Measurements from ENCODE around the gene EPS8L2.

- TF ChIP-seq CTCF (conservative IDR thresholded peaks at IDR 0.05) (no peak), ZFX (IDR thresholded peaks at IDR 0.05) (no peak)
Observed at GRCh38 chr11:693887-694562, 12.0 kb upstream of the EPS8L2 start.
